Measurements from ENCODE around the gene ZNF276.

Gene ZNF276

GRCh38 chr16:89710709-89711564 is 10.4 kb upstream of the ZNF276 start:
- DNase-seq (no peak), ATAC-seq (ENCODE audit: insufficient read depth, low read depth) (no peak)
- H3K36me3 ChIP-seq (ENCODE audit: insufficient read depth, low read length): no peaks in the 10 kb centered on the region
- no peak overlapping the region for H2AFZ ChIP-seq (ENCODE audit: low read depth, low read length)
- no peak overlapping the region for H3K9ac ChIP-seq (ENCODE audit: low read depth, low read length)
- no peaks in the 10 kb centered on the region for H3K9me3 ChIP-seq (ENCODE audit: insufficient read depth, low read length, severe bottlenecking)
- no peak overlapping the region; the same call in 1 of the 2 replicates for H3K4me2 ChIP-seq (ENCODE audit: insufficient read depth, low read length)
- TF ChIP-seq EZH2 (IDR thresholded peaks at IDR 0.05; ENCODE audit: borderline replicate concordance, low read depth, low read length, severe bottlenecking): no peak
- no peak for TF ChIP-seq CTCF (IDR thresholded peaks at IDR 0.05; ENCODE audit: borderline replicate concordance, extremely low read depth, low read length, poor library complexity, severe bottlenecking)
- no peak overlapping the region for H3K27ac ChIP-seq (ENCODE audit: low read length)
- H4K20me1 ChIP-seq (ENCODE audit: insufficient read depth, low read length): no peaks in the 10 kb centered on the region
- no peak overlapping the region for H3K4me3 ChIP-seq (ENCODE audit: low read depth in 1 of 2, low read length in 2 of 2)
- no peaks in the 10 kb centered on the region for H3K27me3 ChIP-seq (ENCODE audit: insufficient read depth, low read length, poor library complexity)
- peaks cover 19% of the 10 kb centered on the region for H3K4me1 ChIP-seq (ENCODE audit: insufficient read depth, low read length)
- no peaks in the 10 kb centered on the region for H3K79me2 ChIP-seq (ENCODE audit: insufficient read depth, low read length)

- Histone ChIP-seq H4K20me1 (ENCODE audit: insufficient read depth, low read length) (no peaks in the 10 kb centered on the region), H3K36me3 (ENCODE audit: insufficient read depth, low read length) (no peaks in the 10 kb centered on the region), H3K4me3 (ENCODE audit: low read depth in 1 of 2, low read length in 2 of 2) (peak overlapping the region; percentile 41 to 66; a peak in 3 of 4 replicates), H3K4me1 (ENCODE audit: insufficient read depth, low read length) (peaks cover 12% of the 10 kb centered on the region), H3K4me2 (ENCODE audit: insufficient read depth, low read length) (peak overlapping the region; percentile 81), H3K27ac (ENCODE audit: low read length) (peak overlapping the region; percentile 44), H3K27me3 (ENCODE audit: insufficient read depth, low read length, poor library complexity) (no peaks in the 10 kb centered on the region), H2AFZ (ENCODE audit: low read depth, low read length) (peak overlapping the region; percentile 72), H3K9ac (ENCODE audit: low read depth, low read length) (peak overlapping the region; percentile 60), H3K79me2 (ENCODE audit: insufficient read depth, low read length) (no peaks in the 10 kb centered on the region), H3K9me3 (ENCODE audit: insufficient read depth, low read length, severe bottlenecking) (no peaks in the 10 kb centered on the region)
- ATAC-seq (ENCODE audit: insufficient read depth, low read depth): peak; percentile 80
- TF ChIP-seq CTCF (IDR thresholded peaks at IDR 0.05; ENCODE audit: borderline replicate concordance, extremely low read depth, low read length, poor library complexity, severe bottlenecking): no peak
- no peak for TF ChIP-seq EZH2 (IDR thresholded peaks at IDR 0.05; ENCODE audit: borderline replicate concordance, low read depth, low read length, severe bottlenecking)
- peak; percentile 81 for DNase-seq
Measured at GRCh38 chr16:89711601-89712273, 9.6 kb upstream of the ZNF276 start.

GRCh38 chr16:89712274-89712781 is 9.0 kb upstream of the ZNF276 start:
- Histone ChIP-seq H3K9me3 (ENCODE audit: insufficient read depth, low read length, severe bottlenecking) (no peaks in the 10 kb centered on the region), H3K27me3 (ENCODE audit: insufficient read depth, low read length, poor library complexity) (no peaks in the 10 kb centered on the region), H3K79me2 (ENCODE audit: insufficient read depth, low read length) (no peaks in the 10 kb centered on the region), H3K4me2 (ENCODE audit: insufficient read depth, low read length) (peak overlapping the region; percentile 81), H3K27ac (ENCODE audit: low read length) (peak overlapping the region; percentile 44), H3K4me3 (ENCODE audit: low read depth in 1 of 2, low read length in 2 of 2) (peak overlapping the region; percentile 41 to 66; a peak in 3 of 4 replicates), H2AFZ (ENCODE audit: low read depth, low read length) (peak overlapping the region; percentile 72), H3K36me3 (ENCODE audit: insufficient read depth, low read length) (no peaks in the 10 kb centered on the region), H4K20me1 (ENCODE audit: insufficient read depth, low read length) (no peaks in the 10 kb centered on the region), H3K9ac (ENCODE audit: low read depth, low read length) (peak overlapping the region; percentile 60), H3K4me1 (ENCODE audit: insufficient read depth, low read length) (peaks cover 12% of the 10 kb centered on the region)
- no peak for DNase-seq
- peak; percentile 11; the same call in 2 of the 3 replicates for ATAC-seq (ENCODE audit: insufficient read depth, low read depth)
- TF ChIP-seq EZH2 (IDR thresholded peaks at IDR 0.05; ENCODE audit: borderline replicate concordance, low read depth, low read length, severe bottlenecking) (no peak), CTCF (IDR thresholded peaks at IDR 0.05; ENCODE audit: borderline replicate concordance, extremely low read depth, low read length, poor library complexity, severe bottlenecking) (no peak)
